ENCODE measurements around the gene SLC5A10. TPM values are rescaled to one million over a fixed set of nuclear protein-coding genes. Genes with fewer than 3 reads are reported as not detected.
"Not testable (repeated sequence)": the region's sequence is repeated elsewhere in the genome, so short reads cannot be mapped to it uniquely, and the experiment has no call there.

Gene SLC5A10
- polyA plus RNA-seq, 1 experiment = 0.05 TPM

GRCh38 chr17:19023209-19023999 lies 71.4 kb downstream of the SLC5A10 start:
- DNase-seq (ENCODE audit: low read depth) = no peak
- POLR2A ChIA-PET = no interaction called here
- H3K27me3 ChIP-seq (ENCODE audit: control insufficient read depth, insufficient read depth, low read length) = no peaks in the 10 kb centered on the region
- CTCF ChIA-PET = interaction anchor here (1.1 to 1.2 kb wide), 2 partner anchors 11 to 19 kb away, joined by 3 to 4 read pairs; partner anchors contain the start of gene FAM83G
- no peaks in the 10 kb centered on the region for H3K36me3 ChIP-seq (ENCODE audit: control insufficient read depth, insufficient read depth, low read length)
- TF ChIP-seq, protein P1, sequence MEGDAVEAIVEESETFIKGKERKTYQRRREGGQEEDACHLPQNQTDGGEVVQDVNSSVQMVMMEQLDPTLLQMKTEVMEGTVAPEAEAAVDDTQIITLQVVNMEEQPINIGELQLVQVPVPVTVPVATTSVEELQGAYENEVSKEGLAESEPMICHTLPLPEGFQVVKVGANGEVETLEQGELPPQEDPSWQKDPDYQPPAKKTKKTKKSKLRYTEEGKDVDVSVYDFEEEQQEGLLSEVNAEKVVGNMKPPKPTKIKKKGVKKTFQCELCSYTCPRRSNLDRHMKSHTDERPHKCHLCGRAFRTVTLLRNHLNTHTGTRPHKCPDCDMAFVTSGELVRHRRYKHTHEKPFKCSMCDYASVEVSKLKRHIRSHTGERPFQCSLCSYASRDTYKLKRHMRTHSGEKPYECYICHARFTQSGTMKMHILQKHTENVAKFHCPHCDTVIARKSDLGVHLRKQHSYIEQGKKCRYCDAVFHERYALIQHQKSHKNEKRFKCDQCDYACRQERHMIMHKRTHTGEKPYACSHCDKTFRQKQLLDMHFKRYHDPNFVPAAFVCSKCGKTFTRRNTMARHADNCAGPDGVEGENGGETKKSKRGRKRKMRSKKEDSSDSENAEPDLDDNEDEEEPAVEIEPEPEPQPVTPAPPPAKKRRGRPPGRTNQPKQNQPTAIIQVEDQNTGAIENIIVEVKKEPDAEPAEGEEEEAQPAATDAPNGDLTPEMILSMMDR (IDR thresholded peaks at IDR 0.05; ENCODE audit: insufficient read depth, low read depth, low read length) = no peak
- no peak overlapping the region for H3K4me3 ChIP-seq (ENCODE audit: low read depth, low read length)

DNA sequence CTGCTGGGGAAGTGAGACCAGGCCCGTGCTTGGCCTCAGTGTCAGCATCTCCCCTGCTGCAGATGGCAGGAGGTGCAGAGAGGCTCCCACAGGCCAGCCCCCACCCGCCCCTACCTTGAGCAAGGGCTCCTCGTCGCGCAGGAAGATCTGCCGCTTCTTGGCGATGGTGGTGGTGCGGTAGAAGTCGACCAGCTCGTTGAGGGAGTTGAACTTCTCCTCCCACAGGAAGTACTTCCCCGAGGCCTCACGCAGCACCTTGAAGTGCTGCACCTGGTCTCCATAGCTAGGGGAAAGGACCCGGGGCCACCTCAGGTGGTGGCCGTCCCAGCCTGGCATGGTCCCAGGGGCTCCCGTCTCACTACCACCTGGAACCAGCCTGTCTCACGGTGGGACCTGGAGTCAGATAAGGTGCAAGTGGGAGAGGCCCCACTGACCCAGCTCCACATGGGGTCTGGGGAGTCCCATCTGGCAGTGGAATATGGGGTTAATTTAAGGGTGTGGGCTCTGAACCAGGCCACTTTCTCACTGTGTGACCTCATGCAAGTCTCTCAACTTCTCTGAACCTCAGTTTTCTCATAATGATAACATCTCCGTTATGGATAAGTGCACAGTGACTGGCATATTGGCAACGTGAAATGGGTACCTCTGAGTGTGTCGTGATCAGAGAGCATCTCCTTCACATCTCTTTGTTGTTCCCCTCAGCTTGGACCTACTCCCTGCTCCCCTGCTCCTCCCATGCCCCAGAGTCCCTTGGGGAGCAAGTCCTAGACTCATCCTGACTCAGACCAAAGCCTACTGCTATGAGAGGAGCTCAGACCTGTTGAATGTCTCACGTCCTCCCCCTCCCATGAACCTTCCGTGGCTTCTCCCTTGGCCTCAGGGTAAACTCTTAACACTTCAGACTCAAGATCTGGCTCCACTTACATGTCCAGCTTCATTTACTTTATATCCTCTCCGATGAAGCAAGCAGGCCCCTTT lies 72.4 kb downstream of the SLC5A10 start:
- no peaks in the 10 kb centered on the region for H3K27me3 ChIP-seq (ENCODE audit: control insufficient read depth, insufficient read depth, low read length)
- no peak for DNase-seq (ENCODE audit: low read depth)
- no peaks in the 10 kb centered on the region for H3K36me3 ChIP-seq (ENCODE audit: control insufficient read depth, insufficient read depth, low read length)
- CTCF ChIA-PET = interaction anchor here (1.1 kb wide), 1 partner anchor 20 kb away, joined by 3 read pairs; the partner anchor contains the start of gene FAM83G
- POLR2A ChIA-PET = no interaction called here
- TF ChIP-seq, protein P1 (IDR thresholded peaks at IDR 0.05; ENCODE audit: insufficient read depth, low read depth, low read length) = no peak
- no peak overlapping the region for H3K4me3 ChIP-seq (ENCODE audit: low read depth, low read length)

DNA sequence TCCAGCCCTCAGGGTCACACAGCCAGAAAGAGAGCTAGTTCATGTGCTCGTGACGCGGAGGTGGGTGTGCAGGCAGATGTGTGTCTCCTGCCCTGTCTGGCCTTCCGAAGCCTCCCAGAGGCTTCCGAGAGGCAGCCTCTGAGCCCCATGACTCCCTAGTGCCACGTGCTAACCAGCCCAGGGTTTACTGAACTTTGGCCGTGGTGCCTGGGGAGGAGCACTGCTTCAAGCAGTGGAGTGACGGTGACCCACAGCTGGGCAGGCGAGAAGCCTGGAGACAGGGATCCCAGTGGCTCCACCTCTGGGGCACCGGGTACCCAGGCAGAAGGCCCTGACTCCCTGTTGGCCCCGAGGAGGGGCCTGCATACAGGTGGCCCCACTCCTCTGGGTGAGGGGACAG lies 76.7 kb downstream of the SLC5A10 start:
- H3K36me3 ChIP-seq (ENCODE audit: control insufficient read depth, insufficient read depth, low read length); POLR2A ChIA-PET; H3K4me3 ChIP-seq (ENCODE audit: low read depth, low read length); CTCF ChIA-PET; DNase-seq (ENCODE audit: low read depth); H3K27me3 ChIP-seq (ENCODE audit: control insufficient read depth, insufficient read depth, low read length): not testable (repeated sequence)

- H3K36me3 ChIP-seq (ENCODE audit: control insufficient read depth, insufficient read depth, low read length); H3K27me3 ChIP-seq (ENCODE audit: control insufficient read depth, insufficient read depth, low read length); POLR2A ChIA-PET; CTCF ChIA-PET; H3K4me3 ChIP-seq (ENCODE audit: low read depth, low read length); DNase-seq (ENCODE audit: low read depth): not testable (repeated sequence)
Measured at GRCh38 chr17:19029740-19030139, 77.8 kb downstream of the SLC5A10 start.

DNA sequence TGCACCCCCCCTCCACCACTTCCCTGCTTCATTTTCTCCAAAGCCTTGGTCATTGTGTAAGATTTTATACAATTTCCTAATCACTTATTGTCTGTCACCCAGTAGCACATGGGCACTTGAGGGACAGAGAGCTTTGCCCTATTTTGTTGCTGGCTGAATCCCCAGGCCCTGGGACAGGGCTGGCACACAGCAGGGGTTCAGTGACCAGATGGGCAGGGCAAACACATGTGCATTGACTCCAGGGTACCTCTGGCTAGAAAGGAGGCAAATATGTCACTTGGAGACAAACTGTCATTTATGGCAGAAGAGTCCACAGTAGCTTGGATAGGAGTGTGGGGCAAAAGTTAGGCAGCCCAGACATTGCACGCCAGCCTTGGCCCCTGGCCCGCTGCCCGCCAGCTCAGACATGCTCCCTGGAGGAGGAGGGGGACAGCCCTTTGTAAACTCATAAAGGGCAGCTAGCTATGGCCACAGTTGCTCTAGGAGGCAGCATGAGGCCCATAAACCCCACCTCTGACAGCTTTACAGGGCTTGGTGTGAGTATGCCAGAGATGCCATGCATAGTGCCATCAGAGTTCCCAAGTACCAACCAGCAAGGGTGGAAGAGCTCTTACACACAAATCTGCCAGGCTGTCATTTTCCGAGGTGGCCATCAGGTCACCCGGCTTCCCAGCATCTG lies 78.9 kb downstream of the SLC5A10 start:
- DNase-seq (ENCODE audit: low read depth); H3K36me3 ChIP-seq (ENCODE audit: control insufficient read depth, insufficient read depth, low read length); CTCF ChIA-PET; POLR2A ChIA-PET; H3K4me3 ChIP-seq (ENCODE audit: low read depth, low read length); H3K27me3 ChIP-seq (ENCODE audit: control insufficient read depth, insufficient read depth, low read length): not testable (repeated sequence)

GRCh38 chr17:19031729-19032128 lies 79.8 kb downstream of the SLC5A10 start:
- TF ChIP-seq, protein P1 (IDR thresholded peaks at IDR 0.05; ENCODE audit: insufficient read depth, low read depth, low read length) = peak; percentile 34
- DNase-seq (ENCODE audit: low read depth); H3K36me3 ChIP-seq (ENCODE audit: control insufficient read depth, insufficient read depth, low read length); H3K4me3 ChIP-seq (ENCODE audit: low read depth, low read length); CTCF ChIA-PET; POLR2A ChIA-PET; H3K27me3 ChIP-seq (ENCODE audit: control insufficient read depth, insufficient read depth, low read length): not testable (repeated sequence)

GRCh38 chr17:19032377-19032988 lies 80.5 kb downstream of the SLC5A10 start:
- H3K4me3 ChIP-seq (ENCODE audit: low read depth, low read length); POLR2A ChIA-PET; CTCF ChIA-PET; H3K27me3 ChIP-seq (ENCODE audit: control insufficient read depth, insufficient read depth, low read length); H3K36me3 ChIP-seq (ENCODE audit: control insufficient read depth, insufficient read depth, low read length); DNase-seq (ENCODE audit: low read depth): not testable (repeated sequence)

DNA sequence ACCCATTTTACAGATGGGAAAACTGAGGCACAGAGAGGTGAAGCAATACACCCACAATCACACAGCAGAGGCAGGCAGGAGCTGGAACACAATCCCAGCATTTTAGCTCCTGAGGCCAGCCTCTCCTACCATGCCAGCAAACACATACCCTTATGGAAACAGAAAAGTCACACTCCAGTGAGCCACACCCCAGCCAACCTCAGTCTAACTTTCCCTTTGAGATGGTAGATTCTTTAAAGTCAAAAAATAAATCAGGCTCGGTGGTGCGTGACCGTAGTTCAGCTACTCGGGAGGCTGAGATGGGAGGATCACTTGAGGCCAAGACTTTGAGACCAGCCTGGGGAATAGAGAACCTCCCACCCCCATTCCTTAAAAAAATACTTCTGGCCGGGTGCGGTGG lies 84.2 kb downstream of the SLC5A10 start:
- H3K36me3 ChIP-seq (ENCODE audit: control insufficient read depth, insufficient read depth, low read length); CTCF ChIA-PET; H3K27me3 ChIP-seq (ENCODE audit: control insufficient read depth, insufficient read depth, low read length); H3K4me3 ChIP-seq (ENCODE audit: low read depth, low read length); DNase-seq (ENCODE audit: low read depth); POLR2A ChIA-PET: not testable (repeated sequence)

GRCh38 chr17:19037547-19037946 lies 85.6 kb downstream of the SLC5A10 start:
- DNase-seq (ENCODE audit: low read depth); H3K36me3 ChIP-seq (ENCODE audit: control insufficient read depth, insufficient read depth, low read length); H3K4me3 ChIP-seq (ENCODE audit: low read depth, low read length); CTCF ChIA-PET; POLR2A ChIA-PET; H3K27me3 ChIP-seq (ENCODE audit: control insufficient read depth, insufficient read depth, low read length): not testable (repeated sequence)

All from BJ (cell line).